ENCODE results near the gene ORM2.

- TF ChIP-seq EZH2phosphoT487 (IDR thresholded peaks at IDR 0.05; ENCODE audit: borderline replicate concordance), result no peak
- no peak for TF ChIP-seq CTCF (conservative IDR thresholded peaks at IDR 0.05; ENCODE audit: low read length)
Observed at GRCh38 chr9:114311571-114312512, 17.8 kb upstream of the ORM2 start.

Data from Loucy (cell line).